NCI-H2107 (cell line): ENCODE data around the gene CAPN9.
"Not testable (repeated sequence)": the region's sequence is repeated elsewhere in the genome, so short reads cannot be mapped to it uniquely, and the experiment has no call there.

Source experiments
- DNase-seq: peaks from one replicate; lab custom pipeline; 2025; lab: John Stamatoyannopoulos, UW

The CAPN9 gene

GRCh38 chr1:230747127-230747730, at the start of gene CAPN9:
TSS of gene CAPN9 (plus strand) at chr1:230747388. CDS start at chr1:230747497, 109 bp downstream.
- DNase-seq: no peak

GRCh38 chr1:230698130-230698529, 49.1 kb upstream of the CAPN9 start:
- DNase-seq: no peak

- DNase-seq: not testable (repeated sequence)
Measured at GRCh38 chr1:230698964-230699363, 48.2 kb upstream of the CAPN9 start.

- no peak for DNase-seq
Measured at GRCh38 chr1:230699716-230700115, 47.5 kb upstream of the CAPN9 start.

GRCh38 chr1:230700132-230700531, 47.1 kb upstream of the CAPN9 start:
- no peak for DNase-seq

GRCh38 chr1:230701434-230701833, 45.8 kb upstream of the CAPN9 start:
- DNase-seq: no peak

- DNase-seq: no peak
Measured at GRCh38 chr1:230701895-230702768, 45.1 kb upstream of the CAPN9 start.

- no peak for DNase-seq
Measured at GRCh38 chr1:230702934-230703678, 44.1 kb upstream of the CAPN9 start.

- no peak for DNase-seq
Measured at GRCh38 chr1:230703679-230704385, 43.4 kb upstream of the CAPN9 start.

- DNase-seq: no peak
Measured at GRCh38 chr1:230704830-230705229, 42.4 kb upstream of the CAPN9 start.

GRCh38 chr1:230705289-230706019, 41.7 kb upstream of the CAPN9 start:
- no peak for DNase-seq

- no peak for DNase-seq
Measured at GRCh38 chr1:230706020-230706699, 41.0 kb upstream of the CAPN9 start.

GRCh38 chr1:230706887-230707731, 40.1 kb upstream of the CAPN9 start:
- DNase-seq: no peak

GRCh38 chr1:230707732-230708630, 39.2 kb upstream of the CAPN9 start:
- no peak for DNase-seq

- DNase-seq: no peak
Measured at GRCh38 chr1:230708631-230709580, 38.3 kb upstream of the CAPN9 start.

GRCh38 chr1:230709619-230710542, 37.3 kb upstream of the CAPN9 start:
- no peak for DNase-seq

GRCh38 chr1:230710543-230710904, 36.7 kb upstream of the CAPN9 start:
- DNase-seq: no peak
